Psoas muscle (tissue), 8 donors: ENCODE measurements around the gene GALNT4. TPM values are rescaled to one million over a fixed set of nuclear protein-coding genes. Genes with fewer than 3 reads are reported as not detected.

ENCODE experiments used
- ATAC-seq, 4 donors: fragments of 200-7000 bp; cut with Tn5 transposase; one replicate each; pipeline ENCODE4 v1.9.1; 2020; ENCODE audit warnings: moderate library complexity in 3 of 4, mild to moderate bottlenecking in 2 of 4
- DNase-seq, 2 donors: peaks; one replicate each; pipeline ENCODE4 v3.0.0-alpha.2; 2020
- H3K27ac ChIP-seq: fragments of 200-600 bp; one replicate; pipeline ENCODE4 v1.8.0; 2022
- H3K27me3 ChIP-seq, 3 donors: fragments of 200-600 bp in 1 of 3; one replicate each; pipeline versions ENCODE4 v1.6.1 to v1.8.0; 2013 to 2022; ENCODE audit warnings: low read length in 2 of 3, mild to moderate bottlenecking in 2 of 3, moderate library complexity in 1 of 3; ENCODE audit not compliant: insufficient read depth in 3 of 3
- H3K36me3 ChIP-seq, 2 donors: fragments of 200-600 bp in 1 of 2; one replicate each; pipeline versions ENCODE4 v1.6.1 to v1.8.0; 2013 to 2022; ENCODE audit warnings: low read depth in 1 of 2, mild to moderate bottlenecking in 1 of 2, moderate library complexity in 1 of 2; ENCODE audit not compliant: insufficient read depth in 1 of 2
- H3K4me1 ChIP-seq: fragments of 200-600 bp; one replicate; pipeline ENCODE4 v1.8.0; 2022
- H3K4me3 ChIP-seq: fragments of 200-600 bp; one replicate; pipeline ENCODE4 v1.8.0; 2022; ENCODE audit warnings: mild to moderate bottlenecking
- H3K9me3 ChIP-seq: fragments of 200-600 bp; one replicate; pipeline ENCODE4 v1.8.0; 2022
- WGBS, 3 donors: extraction: QIAGEN DNeasy Blood & Tissue Kit; methylation state at CpG; one replicate each; pipeline versions ENCODE4 v1.1.6 to v1.1.7; 2013; 5-methylcytosine and 5-hydroxymethylcytosine counted together
- intact Hi-C, 2 donors: fragments of 100-400 bp; cut with DNase I; formaldehyde crosslinking; loops; one replicate each; pipeline versions ENCODE4 v1.11.0 to v1.14.2; 2022
- polyA plus RNA-seq, 3 donors: library from polyadenylated mRNA; stranded (reverse); fragments of 200-250 nt; gene quantifications; one replicate each; pipeline ENCODE4 v1.2.3, GENCODE V29; 2013
- total RNA-seq, 4 donors: library from RNA; stranded (reverse); fragmentation: NEBNext Ultra II Directional in 2 of 4; extraction: Animal tissue kit (Norgen Biotek cat#: 25700) in 2 of 4; gene quantifications; one replicate each; pipeline versions ENCODE4 v1.2.1 to v1.2.4, GENCODE V29; 2021 to 2023
- TF ChIP-seq, protein P1 (sequence below): fragments of 200-600 bp; IDR thresholded peaks from one replicate; pipeline ENCODE4 v1.8.0; 2022; ENCODE audit warnings: antibody characterized with exemption
- donor health status: healthy with polysubstance abuse.
- donor health status: DM: no; HTN: no; CAD: no; lungs with moderate emphysema.
- donor health status: Bipolar disorder and iron deficiency.
- donor health status: healthy.
- donor health status: DM: yes; HTN: yes; CAD: no.
- donor health status: DM: no; HTN: no; CAD: no.
- donor health status: DM: no; HTN: no; CAD: no.
- donor health status: DM: yes; HTN: yes; CAD: no.

Gene GALNT4
- total and polyA plus RNA-seq, 7 donors = 0.42 to 1.6 (median 1.2) TPM

DNA sequence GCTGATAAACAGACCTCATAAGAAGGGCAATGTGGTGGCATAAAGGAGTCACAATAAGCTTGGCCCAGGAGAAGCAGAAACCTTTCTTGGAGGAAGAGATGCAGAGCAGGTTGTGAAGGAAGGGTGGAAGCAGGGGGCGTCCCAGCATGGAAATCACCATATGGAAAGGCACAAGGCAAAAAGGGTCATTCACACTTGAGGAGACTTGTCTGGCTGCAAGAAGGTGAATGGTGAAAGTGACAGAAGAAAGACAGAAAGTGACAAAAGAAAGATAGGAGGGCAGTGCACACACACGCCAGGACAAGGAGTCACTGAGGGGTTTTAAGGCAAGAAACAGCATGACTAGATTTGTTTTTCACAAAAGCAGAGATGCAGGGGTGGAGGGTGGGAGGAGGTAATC is 38.3 kb downstream of the GALNT4 start:
- H3K27ac ChIP-seq = no peak overlapping the region
- no peaks in the 10 kb centered on the region for H3K27me3 ChIP-seq
- ATAC-seq (no peak), DNase-seq (no peak)
- H3K4me1 ChIP-seq = no peaks in the 10 kb centered on the region
- intact Hi-C loops = no loop called here
- TF ChIP-seq, protein P1, sequence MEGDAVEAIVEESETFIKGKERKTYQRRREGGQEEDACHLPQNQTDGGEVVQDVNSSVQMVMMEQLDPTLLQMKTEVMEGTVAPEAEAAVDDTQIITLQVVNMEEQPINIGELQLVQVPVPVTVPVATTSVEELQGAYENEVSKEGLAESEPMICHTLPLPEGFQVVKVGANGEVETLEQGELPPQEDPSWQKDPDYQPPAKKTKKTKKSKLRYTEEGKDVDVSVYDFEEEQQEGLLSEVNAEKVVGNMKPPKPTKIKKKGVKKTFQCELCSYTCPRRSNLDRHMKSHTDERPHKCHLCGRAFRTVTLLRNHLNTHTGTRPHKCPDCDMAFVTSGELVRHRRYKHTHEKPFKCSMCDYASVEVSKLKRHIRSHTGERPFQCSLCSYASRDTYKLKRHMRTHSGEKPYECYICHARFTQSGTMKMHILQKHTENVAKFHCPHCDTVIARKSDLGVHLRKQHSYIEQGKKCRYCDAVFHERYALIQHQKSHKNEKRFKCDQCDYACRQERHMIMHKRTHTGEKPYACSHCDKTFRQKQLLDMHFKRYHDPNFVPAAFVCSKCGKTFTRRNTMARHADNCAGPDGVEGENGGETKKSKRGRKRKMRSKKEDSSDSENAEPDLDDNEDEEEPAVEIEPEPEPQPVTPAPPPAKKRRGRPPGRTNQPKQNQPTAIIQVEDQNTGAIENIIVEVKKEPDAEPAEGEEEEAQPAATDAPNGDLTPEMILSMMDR = no peak
- no peak overlapping the region for H3K4me3 ChIP-seq
- H3K9me3 ChIP-seq = no peaks in the 10 kb centered on the region
- peaks cover 0 to 22% of the 10 kb centered on the region in 2 donors for H3K36me3 ChIP-seq
- WGBS, 3 donors = 93 to 100% (median 94%) methylated on average over 2 of the region's 2 CpGs

DNA sequence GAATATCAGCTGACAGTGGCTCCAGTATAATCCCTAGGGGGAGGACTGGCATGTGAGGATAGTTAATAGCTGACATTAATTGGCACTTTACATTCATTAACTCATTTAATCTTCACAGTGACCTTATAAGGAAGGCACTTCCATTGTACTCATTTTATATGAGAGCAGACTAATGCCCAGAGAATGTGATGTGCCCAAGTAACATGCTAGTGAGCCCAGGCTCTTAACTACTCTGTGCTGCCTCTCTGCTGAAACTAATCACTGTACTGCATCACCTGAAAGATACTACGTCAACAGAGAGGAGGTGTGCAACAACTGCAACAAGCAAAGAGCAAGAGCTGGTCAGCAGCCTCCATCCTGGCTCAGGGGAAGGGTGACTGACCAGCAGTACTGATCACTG is 40.1 kb downstream of the GALNT4 start:
- no peaks in the 10 kb centered on the region for H3K27me3 ChIP-seq
- intact Hi-C loops = no loop called here
- DNase-seq = no peak
- no peak overlapping the region for H3K4me3 ChIP-seq
- ATAC-seq = no peak
- H3K4me1 ChIP-seq = no peaks in the 10 kb centered on the region
- H3K36me3 ChIP-seq = peaks cover 0 to 12% of the 10 kb centered on the region in 2 donors
- WGBS, 3 donors = 83 to 100% (median 88%) methylated on average over 1 of the region's 1 CpG
- H3K27ac ChIP-seq = no peak overlapping the region
- no peaks in the 10 kb centered on the region for H3K9me3 ChIP-seq
- TF ChIP-seq, protein P1 = no peak

DNA sequence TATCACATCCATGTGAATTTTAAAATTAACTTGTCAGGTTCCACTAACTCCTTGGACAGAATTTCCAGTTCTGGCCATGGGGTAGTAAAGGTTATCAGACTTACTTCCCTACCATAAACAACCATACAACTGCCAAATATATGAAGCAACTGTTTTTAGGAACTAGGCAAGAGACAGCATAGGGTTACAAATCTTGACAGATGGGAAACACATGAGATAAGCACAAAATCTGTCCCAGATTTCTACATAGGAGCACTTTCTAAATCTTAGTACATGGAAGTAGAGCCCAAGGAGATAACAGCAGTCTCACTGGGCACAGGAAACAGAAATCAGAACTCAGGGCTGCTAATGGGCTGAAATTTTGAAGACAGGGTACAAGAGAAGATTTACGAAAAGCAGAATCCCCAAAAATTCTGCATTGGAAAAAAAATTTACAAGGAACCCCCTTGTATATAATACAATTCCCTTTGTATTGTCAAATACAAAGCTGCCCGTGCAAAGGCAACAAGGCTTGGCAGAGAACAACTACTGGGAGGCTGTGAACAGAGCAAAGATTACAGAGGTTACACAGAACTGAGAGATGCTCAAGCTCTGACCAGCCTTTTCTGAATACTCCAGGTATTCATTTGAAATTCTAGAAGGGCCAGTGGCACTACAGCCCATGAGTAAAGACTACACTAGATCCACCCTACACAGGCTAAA is 43.2 kb downstream of the GALNT4 start:
- TF ChIP-seq, protein P1 = no peak
- Histone ChIP-seq H3K27me3 (no peaks in the 10 kb centered on the region), H3K27ac (no peak overlapping the region), H3K9me3 (no peaks in the 10 kb centered on the region), H3K4me1 (no peaks in the 10 kb centered on the region), H3K4me3 (no peak overlapping the region), H3K36me3 (peaks cover 0 to 3% of the 10 kb centered on the region in 2 donors)
- 81 to 95% (median 84%) methylated on average over 2 of the region's 2 CpGs for WGBS, 3 donors
- DNase-seq = no peak
- no peak for ATAC-seq
- intact Hi-C loops = no loop called here

DNA sequence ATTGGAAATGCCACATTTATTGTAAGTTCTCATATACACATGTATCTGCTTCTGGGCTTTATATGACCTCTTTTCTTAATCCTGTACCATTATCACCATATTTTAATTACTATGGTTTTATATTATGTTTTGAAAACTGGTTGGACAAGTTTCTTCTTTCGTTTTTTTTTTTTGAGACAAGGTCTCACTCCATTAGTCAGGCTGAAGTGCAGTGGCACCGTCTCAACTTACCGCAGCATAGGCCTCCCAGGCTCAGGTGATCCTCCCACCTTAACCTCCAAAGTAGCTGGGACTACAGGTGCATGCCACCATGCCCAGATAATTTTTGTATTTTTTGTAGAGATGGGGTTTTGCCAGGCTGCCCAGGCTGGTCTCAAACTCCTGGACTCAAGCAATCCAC is 44.6 kb downstream of the GALNT4 start:
- Histone ChIP-seq H3K36me3 (no peaks in the 10 kb centered on the region), H3K4me3 (no peak overlapping the region), H3K27me3 (no peaks in the 10 kb centered on the region), H3K9me3 (no peaks in the 10 kb centered on the region), H3K27ac (no peak overlapping the region), H3K4me1 (no peaks in the 10 kb centered on the region)
- WGBS, 3 donors = 93 to 97% (median 94%) methylated on average over 3 of the region's 3 CpGs
- TF ChIP-seq, protein P1 = no peak
- intact Hi-C loops = no loop called here
- ATAC-seq (no peak), DNase-seq (no peak)
